ENCODE measurements around the gene ARID1B.

ARID1B gene

DNA sequence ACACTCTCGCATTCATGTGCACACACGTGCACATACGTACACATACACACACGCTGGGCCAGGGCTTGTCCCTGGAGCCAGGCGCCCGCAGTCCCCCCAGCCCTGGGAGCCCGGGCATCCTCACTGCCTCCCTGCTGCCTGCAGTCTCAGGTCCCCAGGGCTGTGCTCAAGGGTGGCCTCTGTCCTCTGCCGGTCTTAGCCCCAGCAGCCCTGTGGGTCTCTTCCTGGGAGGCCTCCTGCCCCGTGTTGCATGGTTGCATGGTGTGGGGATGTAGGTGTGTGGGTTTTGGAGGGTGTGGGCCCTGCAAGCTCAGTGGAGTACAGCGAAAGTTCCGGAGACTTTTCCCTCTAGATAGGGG is 444.6 kb downstream of the ARID1B start:
- DNase-seq = no peak

DNA sequence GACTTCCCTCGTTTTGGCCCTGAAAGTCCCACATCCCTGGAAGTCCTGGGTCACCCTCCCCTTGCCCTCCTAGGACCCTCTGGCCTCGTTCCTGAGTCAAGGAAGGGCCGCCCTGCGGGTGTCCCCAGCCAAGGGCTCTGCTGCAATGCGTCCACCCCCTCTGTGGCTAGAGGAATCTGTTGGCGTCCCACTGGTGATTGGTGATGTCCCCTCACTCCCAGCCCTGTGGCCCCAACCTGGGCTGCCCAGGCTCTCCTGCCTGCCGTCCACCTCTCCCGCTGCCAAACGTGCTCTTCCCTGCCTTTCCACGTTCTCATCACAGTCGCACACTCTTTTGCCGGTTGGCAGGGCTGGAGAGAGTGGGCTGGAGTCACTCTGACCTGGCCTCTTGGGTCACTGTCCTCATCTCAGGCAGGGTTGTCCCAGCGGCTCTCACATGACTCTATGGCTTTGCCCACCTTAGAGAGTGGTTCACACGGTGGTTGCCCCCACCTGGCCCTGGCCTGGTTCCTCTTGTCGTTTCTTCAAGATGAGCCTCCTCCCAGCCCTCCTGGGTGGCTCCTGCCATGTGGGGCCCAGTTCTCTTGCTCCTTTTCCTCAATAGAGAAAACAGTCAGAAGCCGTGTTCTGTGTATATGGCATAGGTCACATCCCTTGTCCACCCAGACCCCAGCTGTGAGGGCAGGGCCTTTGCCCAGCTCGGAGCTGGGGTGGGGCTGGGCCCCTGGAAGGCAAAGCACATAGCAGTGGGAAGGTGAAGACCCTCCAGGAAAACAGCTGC is 445.2 kb downstream of the ARID1B start:
- DNase-seq = no peak

DNA sequence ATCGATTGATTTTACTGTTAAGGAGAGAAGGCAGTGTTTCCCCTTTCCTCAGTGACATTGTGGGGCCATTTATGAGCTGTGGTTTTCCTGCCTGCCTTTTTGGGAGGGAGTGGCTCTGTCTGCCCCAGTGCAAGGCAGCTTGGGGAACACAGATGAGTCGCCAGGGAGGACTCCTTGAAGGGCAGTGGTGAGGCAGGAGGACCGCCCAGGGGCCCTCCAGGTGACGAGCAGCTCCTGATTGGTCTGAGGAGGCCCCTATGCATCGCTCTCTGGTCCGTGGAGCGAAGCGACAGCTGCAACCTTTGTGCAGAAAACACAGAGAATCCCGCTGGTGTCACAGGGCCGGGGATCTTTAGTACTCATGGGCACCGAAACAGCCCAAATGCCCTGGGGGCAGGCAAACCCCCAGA is 445.8 kb downstream of the ARID1B start:
- no peak for DNase-seq

DNA sequence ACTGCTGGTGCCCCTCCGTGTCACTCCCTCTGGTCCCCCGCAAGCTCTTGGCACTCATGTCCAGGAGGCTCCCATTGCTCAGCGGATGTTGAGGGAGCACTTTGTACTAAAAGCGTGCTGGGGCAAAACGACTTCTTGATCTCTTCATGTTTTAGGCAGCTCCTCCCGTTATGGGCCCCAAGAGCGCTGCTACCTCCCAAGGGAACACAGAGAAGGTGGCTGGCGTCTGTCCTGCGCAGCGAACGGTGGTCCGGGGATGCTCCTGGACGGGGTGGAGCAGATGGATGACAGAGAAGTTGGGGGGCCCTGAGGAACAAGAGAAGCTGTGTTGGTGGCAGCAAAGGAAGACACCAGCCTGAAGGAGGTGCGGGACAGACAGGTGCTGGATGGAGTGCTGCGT is 446.3 kb downstream of the ARID1B start:
- no peak for DNase-seq

DNA sequence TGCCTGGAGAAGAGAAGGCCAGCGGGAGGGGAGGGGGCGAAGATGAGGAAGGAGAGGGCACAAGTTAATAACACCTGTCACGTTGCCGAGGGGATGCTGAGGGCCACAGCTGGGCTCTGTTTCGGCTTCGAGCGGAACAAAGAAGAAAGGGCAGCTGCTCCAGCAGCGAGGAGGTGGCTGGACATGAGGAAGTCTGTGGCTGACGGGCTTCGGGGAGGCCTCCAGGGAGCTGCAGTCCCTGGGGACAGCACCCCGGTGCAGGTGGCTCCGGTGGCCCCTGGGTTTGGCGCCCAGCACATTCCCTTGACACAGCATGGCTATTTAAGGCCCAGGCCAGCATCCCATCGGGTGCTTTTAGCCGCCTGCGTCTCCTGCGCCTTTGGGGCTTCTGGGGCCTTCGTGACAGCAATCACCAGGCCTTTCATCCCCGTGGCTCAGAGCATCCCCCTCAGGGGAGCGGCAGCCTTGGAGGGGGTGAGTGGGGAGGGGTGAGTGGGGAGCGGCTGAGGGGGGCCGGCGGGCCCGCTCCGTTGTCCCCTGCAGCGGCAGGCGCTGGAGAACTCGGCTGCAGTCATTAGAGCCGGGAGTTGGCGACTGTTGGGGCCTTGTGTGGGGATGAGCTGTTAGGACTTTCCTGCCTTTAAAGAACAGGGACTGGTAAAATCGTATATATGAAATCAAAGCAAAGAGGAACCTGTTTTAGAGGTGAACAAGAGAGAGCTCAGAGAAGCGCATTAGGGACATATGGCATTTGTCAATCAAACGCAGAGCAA is 447.2 kb downstream of the ARID1B start:
- DNase-seq = no peak

DNA sequence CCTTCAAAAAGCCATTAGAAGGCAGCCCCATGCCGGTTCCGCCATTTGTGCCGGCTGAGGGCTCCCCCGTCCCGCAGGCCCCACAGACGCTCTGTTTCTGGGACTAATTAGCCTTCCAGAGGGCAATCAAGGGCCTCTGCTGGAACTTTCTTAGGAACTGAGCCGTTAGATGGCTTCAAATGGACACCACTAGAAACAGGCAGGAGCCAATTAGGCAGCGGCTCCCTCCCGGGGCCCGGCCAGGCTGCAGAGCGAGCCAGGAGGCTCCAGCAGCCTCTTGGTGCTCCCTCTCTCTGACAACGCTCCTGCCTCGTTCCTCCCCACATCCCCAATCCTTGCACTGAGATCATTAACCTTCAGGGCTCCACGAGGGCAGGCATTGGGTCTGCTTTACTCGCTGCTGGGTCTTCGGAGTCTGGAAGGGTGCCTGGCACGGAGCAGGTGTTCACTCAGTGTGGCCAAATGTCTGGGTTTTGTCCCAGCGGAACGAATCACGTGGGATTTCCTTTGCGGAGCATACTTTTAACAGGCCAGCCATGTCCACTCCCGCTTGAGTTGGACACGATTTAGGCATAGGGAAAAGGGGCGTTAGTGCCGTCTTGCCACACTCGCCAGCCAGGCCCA is 447.9 kb downstream of the ARID1B start:
- DNase-seq = no peak

DNA sequence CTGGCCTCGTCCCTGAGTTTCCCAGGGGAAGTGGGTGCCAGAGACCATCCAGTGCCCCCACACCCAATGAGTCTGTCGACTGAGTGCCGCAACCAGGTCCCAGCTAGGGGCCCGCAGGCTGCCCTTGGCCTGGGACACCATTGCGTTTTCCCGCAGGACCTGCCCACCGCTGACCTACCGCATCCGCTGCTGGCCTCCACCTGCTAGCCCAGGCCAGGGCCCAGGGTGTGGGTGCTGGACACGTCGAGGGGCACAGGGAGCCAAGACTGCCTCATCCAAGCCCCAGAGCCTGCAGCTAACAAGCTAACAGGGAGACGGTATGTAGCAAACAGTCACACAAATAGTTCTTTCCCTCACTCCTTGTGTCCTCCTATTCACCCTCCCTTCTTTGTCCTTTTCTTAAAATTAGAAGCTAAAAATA is 448.4 kb downstream of the ARID1B start:
- no peak for DNase-seq

DNA sequence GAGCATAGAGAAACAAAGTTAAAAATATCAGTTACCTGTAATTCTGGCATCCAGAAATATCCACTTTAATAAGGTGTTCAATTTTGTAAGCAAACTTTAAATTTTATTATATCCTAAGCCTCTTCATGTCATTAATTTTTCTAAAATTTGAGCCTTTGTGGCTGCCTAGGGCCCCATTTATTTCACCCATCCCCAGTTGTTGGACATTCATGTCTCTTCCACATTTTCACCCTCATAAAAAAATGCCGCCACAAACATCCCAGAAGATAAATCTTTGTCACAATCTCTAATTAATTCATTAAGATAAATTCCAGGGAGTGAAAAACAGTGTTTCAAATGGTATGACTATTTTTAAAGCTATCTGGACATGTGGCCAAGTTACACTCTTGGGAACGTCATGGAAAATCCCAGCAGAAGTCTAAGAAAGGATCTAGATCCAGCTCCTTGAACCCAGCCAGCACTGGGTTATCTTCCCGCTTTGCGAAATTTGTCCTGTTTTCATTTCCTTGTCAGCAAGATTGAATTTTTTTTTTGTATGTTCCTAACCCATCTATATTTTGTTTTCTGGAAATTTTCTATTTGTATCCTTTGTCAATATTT is 448.9 kb downstream of the ARID1B start:
- no peak for DNase-seq

DNA sequence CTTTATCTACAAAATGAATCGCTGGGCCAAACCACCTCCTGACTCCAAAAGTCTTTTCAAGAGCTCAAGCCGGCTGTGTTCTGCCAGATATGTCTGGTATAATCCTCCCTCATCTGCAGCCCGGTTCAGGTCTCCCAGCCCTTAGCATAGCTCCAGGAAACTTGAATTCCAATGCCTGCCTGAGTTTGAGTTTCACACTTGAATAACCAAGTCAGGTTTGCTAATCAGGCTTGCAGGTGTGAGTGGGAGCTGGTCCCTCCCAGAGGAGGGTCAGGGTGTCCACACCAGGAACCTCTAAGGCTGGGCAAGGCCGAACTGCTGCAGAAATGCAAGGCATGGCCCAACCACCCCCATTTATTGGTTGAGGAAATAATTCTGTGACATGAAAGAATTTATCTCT is 449.6 kb downstream of the ARID1B start:
- no peak for DNase-seq

DNA sequence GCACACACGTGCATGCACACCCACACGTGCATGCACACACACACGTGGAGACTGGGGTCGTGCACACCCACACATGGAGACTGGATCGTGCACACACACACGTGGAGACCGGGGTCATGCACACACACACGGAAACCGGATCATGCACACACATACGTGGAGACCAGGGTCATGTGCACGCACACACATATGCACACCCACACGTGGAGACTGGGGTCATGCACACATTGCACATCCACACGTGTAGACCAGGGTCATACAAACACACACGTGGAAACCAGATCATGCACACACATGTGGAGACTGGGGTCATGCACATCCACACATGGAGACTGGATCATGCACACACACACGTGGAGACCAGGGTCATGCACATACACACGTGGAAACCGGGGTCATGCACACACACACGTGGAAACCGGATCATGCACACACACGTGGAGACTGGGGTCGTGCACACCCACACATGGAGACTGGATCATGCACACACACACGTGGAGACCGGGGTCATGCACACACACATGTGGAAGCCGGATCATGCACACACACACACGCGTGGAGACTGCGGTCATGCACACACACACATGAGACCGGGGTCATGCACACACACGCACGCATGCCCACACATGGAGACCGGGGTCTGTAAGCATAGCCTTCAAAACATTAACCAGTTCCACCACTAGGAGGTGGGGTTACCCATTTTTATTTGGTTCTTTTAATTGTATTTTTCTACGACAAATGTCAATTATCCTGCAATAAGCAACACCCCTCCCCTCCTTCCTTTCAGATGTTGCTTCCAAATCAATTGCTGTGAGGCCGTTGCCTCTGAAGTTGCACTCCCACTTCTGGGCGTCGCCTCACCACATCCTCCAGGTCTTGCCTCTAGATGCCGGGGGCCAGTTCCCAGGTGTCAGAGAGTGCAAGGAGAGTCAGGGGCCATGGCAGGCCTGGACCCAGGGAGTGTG is 450.3 kb downstream of the ARID1B start:
- DNase-seq = peak; percentile 42

DNA sequence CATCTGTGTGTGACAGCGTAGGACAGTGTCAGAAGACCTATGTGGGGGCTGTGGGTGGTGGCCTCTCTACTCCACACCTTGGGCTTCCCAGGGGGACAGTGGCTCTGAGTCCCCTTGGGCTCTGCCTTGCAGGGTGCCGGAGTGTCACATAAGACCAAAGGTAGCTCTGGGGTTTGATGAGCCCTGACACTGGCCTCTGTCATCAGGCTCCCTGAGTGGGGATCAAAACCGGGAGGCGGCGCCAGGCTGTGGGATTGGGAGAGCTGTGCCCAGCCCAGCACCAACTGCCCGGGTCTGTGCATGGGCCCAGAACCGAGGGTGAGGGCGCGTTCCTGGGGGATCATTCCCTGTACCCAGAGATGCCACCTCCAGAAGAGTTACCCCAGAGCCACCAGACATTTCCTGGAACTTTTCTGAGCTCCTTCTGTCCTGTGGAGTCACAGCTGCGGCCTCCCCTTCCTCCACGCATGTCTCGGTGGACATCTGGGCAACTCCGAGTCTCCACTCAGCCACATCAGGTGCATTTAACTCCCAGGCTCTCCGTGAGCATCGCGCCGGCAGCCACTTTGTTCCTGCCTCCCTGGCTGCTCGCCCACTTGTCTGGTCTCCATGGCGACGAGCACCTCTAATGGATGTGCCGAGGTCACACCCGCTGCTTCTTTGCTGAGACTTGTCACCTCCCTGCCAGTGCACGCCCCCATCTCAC is 451.4 kb downstream of the ARID1B start:
- DNase-seq = no peak

DNA sequence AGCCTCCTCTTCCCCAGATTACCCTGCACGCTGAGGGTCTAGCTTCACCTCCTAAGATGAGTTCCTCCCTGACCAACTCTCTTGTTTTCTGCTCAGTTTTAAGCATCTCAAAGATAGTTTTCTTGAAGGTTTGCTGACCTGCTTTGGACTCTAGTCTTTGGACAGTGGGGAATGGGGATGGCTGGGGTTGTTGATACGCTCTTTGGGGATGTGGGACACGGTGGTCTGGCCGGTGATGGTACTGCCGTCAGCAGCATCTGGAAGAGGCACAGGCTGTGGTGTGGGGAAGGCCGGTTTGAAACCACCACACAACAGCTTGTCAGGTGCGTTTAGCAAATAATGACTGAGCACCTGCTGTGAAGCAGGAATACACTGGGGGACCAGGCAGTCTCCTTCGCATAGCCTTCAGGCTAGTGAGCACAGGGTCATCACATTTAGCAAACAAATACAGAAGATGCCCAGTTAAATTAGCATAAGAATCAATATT is 452.0 kb downstream of the ARID1B start:
- DNase-seq = no peak

DNA sequence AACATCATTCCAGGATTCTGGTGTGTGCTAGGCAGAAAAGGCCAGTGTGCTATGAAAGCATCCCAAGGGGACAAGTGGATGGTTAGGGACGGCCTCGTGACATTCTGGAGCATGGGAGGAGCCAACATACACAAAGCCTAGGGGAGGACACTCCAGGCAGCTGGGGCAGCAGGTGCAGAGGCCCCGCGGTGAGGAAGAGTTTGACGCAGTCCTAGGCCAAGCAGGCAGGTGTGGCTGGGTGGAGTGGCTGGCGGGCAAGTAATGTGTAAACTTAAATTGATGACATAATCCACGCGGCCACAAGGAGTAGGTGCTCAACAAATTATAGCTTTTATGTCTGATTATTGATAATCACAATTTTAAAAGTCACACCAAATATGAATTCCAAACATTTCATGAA is 452.5 kb downstream of the ARID1B start:
- DNase-seq = no peak

DNA sequence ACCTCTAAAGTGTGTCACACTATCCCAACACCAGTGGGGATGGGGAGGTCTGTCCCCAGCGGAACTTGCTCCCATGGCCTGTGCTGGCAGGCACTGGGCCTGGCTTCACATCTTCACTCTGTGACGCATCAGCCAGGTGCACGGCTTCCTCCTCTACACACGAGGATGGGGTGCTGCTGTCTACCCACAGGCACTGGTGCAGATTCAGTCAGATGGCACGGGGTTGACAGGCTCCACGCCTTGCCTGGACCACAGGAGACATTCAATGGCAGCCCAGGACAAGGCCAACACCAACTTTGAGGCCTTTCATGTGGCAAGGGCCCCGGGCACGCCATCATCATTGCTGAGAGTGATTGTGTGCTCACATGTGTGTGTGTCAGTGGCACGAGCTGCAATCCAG is 453.7 kb downstream of the ARID1B start:
- no peak for DNase-seq

DNA sequence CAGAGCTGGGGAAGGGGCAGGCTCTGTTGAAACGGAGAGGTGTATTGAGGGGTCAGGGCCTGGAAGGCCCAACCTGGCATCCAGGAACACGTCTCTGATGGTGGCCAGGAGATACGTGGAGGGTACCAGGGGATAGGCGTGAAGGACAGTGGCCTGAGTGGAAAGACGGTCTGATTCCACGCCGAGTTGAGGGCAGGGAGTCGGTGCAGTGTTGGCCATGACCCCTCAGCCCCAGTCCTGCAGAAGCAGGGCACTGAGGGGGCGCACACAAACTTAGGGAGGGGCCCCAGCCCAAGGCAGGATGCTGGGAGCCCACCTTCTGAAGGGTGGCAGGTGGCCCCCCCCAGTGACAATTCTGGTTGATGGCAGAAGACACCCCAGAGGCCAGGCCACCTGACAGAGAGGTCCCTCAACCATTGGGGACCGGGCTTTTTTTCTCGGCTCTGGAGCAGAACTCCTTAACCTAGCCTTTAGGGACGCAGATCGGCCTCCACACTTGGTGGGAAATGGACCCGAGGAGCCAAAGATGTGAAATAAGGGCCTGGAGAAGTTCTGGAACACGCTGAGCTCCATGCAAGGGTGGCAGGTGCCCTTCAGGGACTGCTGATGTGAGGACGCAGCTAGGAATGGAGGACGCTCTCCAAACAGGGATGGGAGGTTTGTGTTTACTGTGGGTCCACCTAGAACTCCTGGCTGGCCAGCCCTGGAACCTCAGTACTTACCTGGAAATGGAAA is 455.1 kb downstream of the ARID1B start:
- no peak for DNase-seq

DNA sequence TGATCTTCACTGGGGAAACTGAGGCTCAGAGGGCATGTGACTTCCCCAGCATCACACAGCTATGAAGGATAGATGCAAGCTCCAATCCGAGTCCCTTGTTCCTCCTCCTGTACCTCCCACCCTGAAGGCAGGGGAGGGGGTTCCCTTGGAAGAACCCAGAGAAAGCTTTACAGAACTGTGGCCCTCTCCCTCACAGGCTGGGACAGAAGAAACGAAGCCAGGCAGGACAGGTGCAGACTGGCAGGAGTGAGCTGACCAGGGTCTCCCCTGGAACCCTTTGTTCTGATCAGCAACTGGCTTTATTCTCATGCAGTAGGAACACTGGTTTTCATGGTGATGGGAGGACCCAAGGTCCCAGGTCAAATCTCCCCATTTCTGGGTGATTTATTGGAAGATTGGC is 456.0 kb downstream of the ARID1B start:
- DNase-seq = no peak

DNA sequence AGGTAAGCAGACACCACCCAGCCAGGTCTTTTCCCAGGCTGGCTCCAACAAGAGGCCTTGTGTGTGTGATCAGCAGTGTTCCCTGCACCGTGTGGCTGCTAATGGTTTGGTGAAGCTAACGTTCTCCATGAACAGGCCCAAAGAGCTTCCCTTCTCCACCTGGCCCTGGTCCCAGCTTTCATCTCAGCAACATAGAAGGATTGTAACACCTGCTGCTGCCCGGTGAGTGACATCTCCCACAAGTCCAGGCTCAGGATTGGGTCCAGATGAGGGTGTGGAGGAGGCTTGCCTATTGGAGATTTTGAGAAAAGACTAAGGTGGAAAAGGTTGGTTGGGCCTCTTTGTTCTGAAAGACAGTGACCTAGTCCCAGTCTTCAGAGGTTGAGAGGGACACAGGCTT is 456.5 kb downstream of the ARID1B start:
- no peak for DNase-seq

DNA sequence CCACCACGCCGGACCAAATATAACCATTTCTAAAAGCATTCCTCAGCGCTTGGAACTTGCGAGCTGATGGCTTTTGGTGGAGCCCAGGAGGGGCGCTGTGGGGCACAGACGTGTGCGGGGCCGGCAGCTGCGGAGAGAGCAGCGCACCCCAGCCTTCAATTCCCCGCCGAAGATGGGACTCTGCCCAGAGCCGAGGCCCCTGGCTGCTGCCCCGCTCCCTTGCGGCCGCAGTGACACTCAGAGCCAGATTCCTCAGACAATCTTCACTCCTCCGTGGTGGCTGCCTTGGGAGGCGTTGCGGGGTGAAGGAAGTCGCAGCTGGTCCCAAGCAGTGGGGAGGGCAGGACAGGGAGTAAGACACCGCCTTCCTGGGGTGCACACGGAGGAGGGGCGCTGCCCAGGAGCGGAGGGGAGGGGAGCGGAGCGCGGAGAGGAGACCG is 458.4 kb downstream of the ARID1B start:
- DNase-seq = peak; percentile 60

DNA sequence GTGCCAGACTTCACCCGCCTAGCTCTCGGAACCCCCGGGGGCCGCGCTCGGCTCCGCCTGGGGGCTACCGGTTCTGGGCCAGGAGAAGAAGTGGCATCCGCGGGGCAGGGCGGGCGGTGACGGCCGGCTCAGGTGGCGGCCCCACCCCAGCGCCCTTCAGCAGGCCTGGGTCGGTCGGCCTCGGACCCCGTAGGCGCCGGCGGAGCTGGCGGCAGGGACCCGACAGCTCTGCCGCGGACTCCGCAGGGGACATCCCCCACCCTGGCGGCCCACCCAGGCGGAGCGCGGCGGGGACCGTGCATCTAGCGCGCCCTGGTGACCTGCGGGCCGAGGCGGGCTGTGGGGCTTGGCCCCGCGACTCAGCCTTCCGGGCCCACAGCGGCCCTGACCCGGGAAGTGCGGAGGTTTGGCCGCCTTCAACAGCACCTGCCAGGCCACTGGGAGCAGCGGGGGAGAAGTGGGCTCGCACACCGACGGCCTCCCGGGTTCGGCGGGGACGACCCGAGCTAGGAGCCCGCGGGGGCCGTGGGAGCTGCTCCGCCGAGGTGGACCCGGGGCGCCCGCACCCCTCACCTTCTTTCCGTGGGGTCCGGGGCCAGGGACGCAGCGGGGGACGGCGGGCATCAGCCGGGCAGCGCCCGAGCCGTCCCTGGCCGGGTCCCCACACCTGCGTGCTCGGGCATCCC is 459.0 kb downstream of the ARID1B start:
- no peak for DNase-seq

DNA sequence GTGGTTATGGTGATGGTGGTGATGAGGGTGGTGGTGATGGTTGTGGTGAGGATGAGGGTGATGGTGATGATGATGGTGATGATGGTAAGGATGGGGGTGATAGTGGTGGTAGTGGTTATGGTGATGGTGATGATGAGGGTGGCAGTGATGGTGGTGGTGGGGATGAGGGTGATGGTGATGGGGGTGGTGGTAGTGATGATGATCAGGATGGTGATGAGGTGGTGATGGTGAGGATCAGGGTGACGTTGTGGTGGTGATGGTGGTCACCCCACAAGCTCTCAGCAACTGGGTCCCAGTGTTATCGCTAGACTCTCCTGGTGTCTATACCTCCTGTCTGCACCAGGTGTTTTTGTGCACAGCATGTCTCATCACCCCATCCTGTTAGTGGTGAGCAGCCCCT is 461.2 kb downstream of the ARID1B start:
- no peak for DNase-seq

Measured in CD4-positive, alpha-beta T cell treated with Interleukin-21 for 1 hour (primary cell).